Ishikawa (cell line): Measurements from ENCODE around the gene GPR152.

Source experiments
- CEBPB ChIP-seq: IDR thresholded peaks from 2 replicates; pipeline ENCODE4 v1.6.1; 2012
- CREB1 ChIP-seq: IDR thresholded peaks from 2 replicates; pipeline ENCODE4 v1.6.1; 2012; ENCODE audit warnings: low read depth
- EGR1 ChIP-seq: IDR thresholded peaks from 2 replicates; pipeline ENCODE4 v1.6.1; 2012
- EP300 ChIP-seq: IDR thresholded peaks from 2 replicates; pipeline ENCODE4 v1.6.1; 2012; ENCODE audit warnings: borderline replicate concordance
- FOXM1 ChIP-seq: IDR thresholded peaks from 2 replicates; pipeline ENCODE4 v1.6.1; 2012; ENCODE audit warnings: low read depth, borderline replicate concordance
- NFIC ChIP-seq: IDR thresholded peaks from 2 replicates; pipeline ENCODE4 v1.6.1; 2012
- RAD21 ChIP-seq: IDR thresholded peaks from 2 replicates; pipeline ENCODE4 v1.6.1; 2012; ENCODE audit warnings: low read depth
- TAF1 ChIP-seq: IDR thresholded peaks from 2 replicates; pipeline ENCODE4 v1.6.1; 2012; ENCODE audit warnings: low read depth, mild to moderate bottlenecking
- TCF12 ChIP-seq: IDR thresholded peaks from 2 replicates; pipeline ENCODE4 v1.6.1; 2012; ENCODE audit warnings: low read depth
- TEAD4 ChIP-seq: IDR thresholded peaks from 2 replicates; pipeline ENCODE4 v1.6.1; 2012
- YY1 ChIP-seq: IDR thresholded peaks from 2 replicates; pipeline ENCODE4 v1.6.1; 2012; ENCODE audit warnings: low read depth
- ZBTB7A ChIP-seq: IDR thresholded peaks from 2 replicates; pipeline ENCODE4 v1.6.1; 2012; ENCODE audit warnings: low read depth
- TF ChIP-seq, protein P1 (sequence below): IDR thresholded peaks from 2 replicates; pipeline ENCODE4 v1.6.1; 2012; ENCODE audit warnings: low read depth, mild to moderate bottlenecking
- TF ChIP-seq, protein P2 (sequence below): IDR thresholded peaks from 2 replicates; pipeline ENCODE4 v1.6.1; 2012
- TF ChIP-seq, protein P3 (sequence below): IDR thresholded peaks from 2 replicates; pipeline ENCODE4 v1.6.1; 2012

The GPR152 gene

DNA sequence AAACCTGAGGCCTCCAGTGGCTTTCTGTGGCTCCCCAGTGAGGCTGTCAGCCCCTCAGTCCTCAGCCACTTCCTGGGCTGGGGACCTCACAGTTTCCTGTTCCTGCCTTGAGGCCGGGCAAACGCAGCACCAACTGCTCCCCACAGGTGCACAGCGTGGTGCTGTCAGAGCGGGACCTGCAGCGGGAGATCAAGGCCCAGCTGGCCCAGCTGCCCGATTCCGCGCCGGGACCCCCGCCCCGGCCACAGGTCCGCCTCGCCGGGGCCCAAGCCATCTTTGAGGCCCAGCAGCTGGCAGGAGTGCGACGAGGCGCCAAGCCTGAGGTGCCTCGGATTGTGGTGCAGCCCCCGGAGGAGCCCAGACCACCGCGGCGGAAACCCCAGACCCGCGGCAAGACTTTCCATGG, 43.3 kb downstream of the GPR152 start:
- no peak for TF ChIP-seq NFIC
- TF ChIP-seq, protein P1, sequence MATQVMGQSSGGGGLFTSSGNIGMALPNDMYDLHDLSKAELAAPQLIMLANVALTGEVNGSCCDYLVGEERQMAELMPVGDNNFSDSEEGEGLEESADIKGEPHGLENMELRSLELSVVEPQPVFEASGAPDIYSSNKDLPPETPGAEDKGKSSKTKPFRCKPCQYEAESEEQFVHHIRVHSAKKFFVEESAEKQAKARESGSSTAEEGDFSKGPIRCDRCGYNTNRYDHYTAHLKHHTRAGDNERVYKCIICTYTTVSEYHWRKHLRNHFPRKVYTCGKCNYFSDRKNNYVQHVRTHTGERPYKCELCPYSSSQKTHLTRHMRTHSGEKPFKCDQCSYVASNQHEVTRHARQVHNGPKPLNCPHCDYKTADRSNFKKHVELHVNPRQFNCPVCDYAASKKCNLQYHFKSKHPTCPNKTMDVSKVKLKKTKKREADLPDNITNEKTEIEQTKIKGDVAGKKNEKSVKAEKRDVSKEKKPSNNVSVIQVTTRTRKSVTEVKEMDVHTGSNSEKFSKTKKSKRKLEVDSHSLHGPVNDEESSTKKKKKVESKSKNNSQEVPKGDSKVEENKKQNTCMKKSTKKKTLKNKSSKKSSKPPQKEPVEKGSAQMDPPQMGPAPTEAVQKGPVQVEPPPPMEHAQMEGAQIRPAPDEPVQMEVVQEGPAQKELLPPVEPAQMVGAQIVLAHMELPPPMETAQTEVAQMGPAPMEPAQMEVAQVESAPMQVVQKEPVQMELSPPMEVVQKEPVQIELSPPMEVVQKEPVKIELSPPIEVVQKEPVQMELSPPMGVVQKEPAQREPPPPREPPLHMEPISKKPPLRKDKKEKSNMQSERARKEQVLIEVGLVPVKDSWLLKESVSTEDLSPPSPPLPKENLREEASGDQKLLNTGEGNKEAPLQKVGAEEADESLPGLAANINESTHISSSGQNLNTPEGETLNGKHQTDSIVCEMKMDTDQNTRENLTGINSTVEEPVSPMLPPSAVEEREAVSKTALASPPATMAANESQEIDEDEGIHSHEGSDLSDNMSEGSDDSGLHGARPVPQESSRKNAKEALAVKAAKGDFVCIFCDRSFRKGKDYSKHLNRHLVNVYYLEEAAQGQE, result no peak
- no peak for TF ChIP-seq EP300
- TF ChIP-seq FOXM1, result no peak
- no peak for TF ChIP-seq CREB1
- no peak for TF ChIP-seq EGR1
- TF ChIP-seq, protein P2, sequence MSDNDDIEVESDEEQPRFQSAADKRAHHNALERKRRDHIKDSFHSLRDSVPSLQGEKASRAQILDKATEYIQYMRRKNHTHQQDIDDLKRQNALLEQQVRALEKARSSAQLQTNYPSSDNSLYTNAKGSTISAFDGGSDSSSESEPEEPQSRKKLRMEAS, result no peak
- TF ChIP-seq, protein P3, sequence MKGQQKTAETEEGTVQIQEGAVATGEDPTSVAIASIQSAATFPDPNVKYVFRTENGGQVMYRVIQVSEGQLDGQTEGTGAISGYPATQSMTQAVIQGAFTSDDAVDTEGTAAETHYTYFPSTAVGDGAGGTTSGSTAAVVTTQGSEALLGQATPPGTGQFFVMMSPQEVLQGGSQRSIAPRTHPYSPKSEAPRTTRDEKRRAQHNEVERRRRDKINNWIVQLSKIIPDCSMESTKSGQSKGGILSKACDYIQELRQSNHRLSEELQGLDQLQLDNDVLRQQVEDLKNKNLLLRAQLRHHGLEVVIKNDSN, result no peak
- no peak for TF ChIP-seq TEAD4
- TF ChIP-seq RAD21, result no peak
- no peak for TF ChIP-seq CEBPB
- TF ChIP-seq TAF1, result no peak
- TF ChIP-seq ZBTB7A, result no peak

DNA sequence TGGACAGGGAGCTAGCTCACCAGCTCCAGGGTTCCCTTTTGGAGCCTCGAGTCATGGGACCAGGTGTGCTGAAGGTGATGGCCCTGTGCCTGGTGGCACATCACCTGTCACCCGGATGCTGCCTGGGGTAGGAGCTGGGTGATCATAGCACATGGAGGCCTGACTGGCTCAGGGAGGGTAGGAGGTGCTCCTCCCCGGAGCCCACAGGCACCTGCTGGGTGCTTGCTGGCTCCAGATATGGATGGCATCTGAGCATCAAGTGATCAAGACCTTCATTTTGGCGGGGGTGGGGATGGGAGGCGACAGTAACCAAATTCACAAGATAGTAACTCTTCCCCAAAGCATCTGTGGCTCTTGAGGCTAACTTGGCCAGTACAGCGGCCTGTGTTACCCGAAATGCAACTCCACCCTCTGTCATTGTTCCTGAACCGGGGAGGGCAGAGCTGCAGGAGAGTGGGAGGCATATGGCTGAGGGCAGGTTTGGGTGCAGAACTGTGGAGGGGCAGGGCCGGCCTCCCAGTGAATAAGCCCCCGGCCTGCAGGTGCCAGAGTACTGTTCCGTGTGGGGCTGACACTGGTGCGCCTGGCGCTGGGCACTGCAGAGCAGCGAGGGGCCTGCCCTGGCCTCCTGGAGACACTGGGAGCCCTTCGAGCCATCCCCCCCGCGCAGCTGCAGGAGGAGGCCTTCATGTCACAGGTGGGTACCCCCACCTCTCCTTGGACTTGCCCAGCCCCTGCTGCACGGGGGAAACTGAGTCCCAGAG, 43.9 kb downstream of the GPR152 start:
- TF ChIP-seq RAD21, result no peak
- no peak for TF ChIP-seq TEAD4
- no peak for TF ChIP-seq CEBPB
- TF ChIP-seq, protein P1, result no peak
- no peak for TF ChIP-seq TAF1
- no peak for TF ChIP-seq CREB1
- TF ChIP-seq EGR1, result no peak
- TF ChIP-seq YY1, result no peak
- TF ChIP-seq, protein P3, result no peak
- TF ChIP-seq, protein P2, result no peak
- no peak for TF ChIP-seq TCF12
- TF ChIP-seq NFIC, result no peak
- TF ChIP-seq ZBTB7A, result no peak
- TF ChIP-seq EP300, result no peak

DNA sequence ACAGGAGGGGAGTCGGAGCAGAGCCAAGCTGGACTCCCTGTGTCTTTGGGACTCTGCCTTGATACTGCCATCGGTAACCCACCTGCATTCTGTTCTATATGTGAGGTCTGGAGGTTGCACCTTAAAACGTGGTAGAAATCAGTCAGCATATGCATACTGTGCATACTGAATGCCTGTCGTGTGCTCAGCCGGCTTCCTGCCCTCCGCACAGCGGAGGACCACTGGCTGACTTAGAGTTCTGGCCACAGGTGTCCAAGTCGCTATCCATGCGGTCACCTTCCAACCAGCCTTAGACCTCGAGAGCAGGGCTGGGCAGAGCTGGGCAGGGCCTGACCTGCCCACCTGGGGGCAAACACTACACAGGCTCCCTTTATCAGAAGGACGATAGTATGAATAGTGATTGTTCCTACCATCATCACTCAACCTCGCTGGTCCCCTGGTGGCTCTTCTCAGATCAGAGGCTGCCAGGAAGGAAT, 44.8 kb downstream of the GPR152 start:
- TF ChIP-seq, protein P2, result no peak
- no peak for TF ChIP-seq TEAD4
- TF ChIP-seq CEBPB, result no peak
- TF ChIP-seq ZBTB7A, result no peak

DNA sequence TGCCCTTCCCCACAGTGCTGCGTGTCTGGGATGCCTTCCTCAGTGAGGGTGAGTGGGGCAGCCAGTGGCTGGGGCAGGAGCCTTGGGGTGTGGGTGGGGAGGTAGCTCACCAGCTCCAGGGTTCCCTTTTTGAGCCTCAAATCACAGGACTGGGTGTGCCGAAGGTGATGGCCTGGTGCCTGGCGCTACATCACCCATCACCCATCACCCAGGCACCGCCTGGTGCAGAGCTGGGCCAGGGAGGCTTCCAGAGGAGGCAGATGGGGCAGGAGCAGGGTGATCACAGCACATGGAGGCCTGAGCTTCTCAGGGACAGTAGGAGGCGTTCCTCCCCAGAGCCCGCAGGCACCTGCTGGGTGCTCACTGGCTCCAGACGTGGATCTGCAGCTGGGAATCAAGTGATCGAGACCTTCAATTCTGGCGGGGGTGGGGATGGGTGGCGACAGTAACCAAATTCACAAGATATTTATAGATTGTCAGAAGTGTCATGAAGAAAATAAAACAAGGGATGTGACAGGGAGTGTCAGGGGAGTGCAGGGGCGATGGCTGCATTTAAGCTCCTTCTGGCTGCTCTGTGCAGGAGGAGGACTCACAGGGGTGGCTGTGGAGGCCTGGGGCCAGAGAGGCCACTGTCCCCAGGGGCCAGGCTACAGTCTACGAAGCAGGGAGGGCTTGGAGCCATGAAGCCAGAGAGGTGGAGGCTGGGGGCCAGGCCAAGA, 45.4 kb downstream of the GPR152 start:
- TF ChIP-seq FOXM1, result no peak
- TF ChIP-seq, protein P2, result no peak

DNA sequence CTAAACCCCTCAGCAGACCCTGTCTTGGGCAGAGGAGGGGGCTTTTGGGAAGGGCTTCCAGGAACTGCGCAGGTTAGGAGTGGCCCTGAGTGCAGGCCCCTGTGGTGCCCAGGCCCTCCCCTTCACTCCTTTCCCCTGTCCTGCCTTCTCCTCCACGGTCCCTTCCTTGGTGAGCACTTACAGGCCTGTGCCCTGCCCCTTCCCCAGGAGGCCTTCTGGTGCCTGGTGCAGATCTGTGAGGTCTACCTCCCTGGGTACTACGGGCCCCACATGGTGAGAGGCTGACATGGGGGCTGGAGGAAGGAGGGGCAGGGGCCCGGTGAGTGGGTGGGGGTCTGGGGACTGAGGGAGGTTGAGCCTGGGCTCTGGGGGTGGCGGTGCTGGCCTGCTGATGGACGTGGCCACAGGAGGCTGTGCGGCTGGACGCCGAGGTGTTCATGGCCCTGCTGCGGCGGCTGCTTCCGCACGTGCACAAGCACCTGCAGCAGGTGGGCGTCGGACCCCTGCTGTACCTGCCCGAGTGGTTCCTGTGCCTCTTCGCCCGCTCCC, 46.0 kb downstream of the GPR152 start:
- TF ChIP-seq CEBPB, result no peak
- no peak for TF ChIP-seq TAF1
- no peak for TF ChIP-seq TEAD4
- no peak for TF ChIP-seq TCF12
- TF ChIP-seq YY1, result no peak
- TF ChIP-seq, protein P3, result no peak
- no peak for TF ChIP-seq NFIC
- no peak for TF ChIP-seq EP300
- TF ChIP-seq, protein P2, result no peak
